ENCODE data around the gene PHLDB1. TPM values are rescaled to one million over a fixed set of nuclear protein-coding genes. Genes with fewer than 3 reads are reported as not detected.

PHLDB1 gene
- total and polyA plus RNA-seq, 2 donors (not counting 3 experiments of a cell fraction or from before 2014, with no cell fraction given), result 99.7 to 183 TPM

- Histone ChIP-seq H3K27ac (ENCODE audit: insufficient read depth, low read depth, low read length) (no peak overlapping the region), H3K9ac (replicated peaks; ENCODE audit: extremely low read depth, insufficient read depth, low read length) (no peak overlapping the region), H3K9me3 (replicated peaks; ENCODE audit: control insufficient read depth, insufficient read depth, low read length) (no peaks in the 10 kb centered on the region), H3K79me2 (ENCODE audit: control insufficient read depth, insufficient read depth, low read length) (peaks cover 46% of the 10 kb centered on the region), H3K36me3 (ENCODE audit: control insufficient read depth in 2 of 2, extremely low read depth in 1 of 2, insufficient read depth in 2 of 2, low read length in 2 of 2) (peaks cover 16 to 51% of the 10 kb centered on the region in 2 experiments), H3K4me1 (ENCODE audit: control insufficient read depth, extremely low read depth, insufficient read depth, low read length) (no peaks in the 10 kb centered on the region), H3K4me2 (ENCODE audit: insufficient read depth, low read length) (no peak overlapping the region), H4K20me1 (replicated peaks; ENCODE audit: control insufficient read depth, extremely low read depth, insufficient read depth, low read length) (no peaks in the 10 kb centered on the region), H3K27me3 (ENCODE audit: control insufficient read depth in 2 of 2, insufficient read depth in 2 of 2, low read length in 2 of 2) (no peaks in the 10 kb centered on the region), H3K4me3 (replicated peaks in 1 of 3; ENCODE audit: insufficient read depth in 1 of 3, low read depth in 1 of 3, low read length in 3 of 3) (no peak overlapping the region), H3K9me1 (replicated peaks; ENCODE audit: control insufficient read depth, extremely low read depth, insufficient read depth, low read length) (no peaks in the 10 kb centered on the region), H2AFZ (ENCODE audit: low read depth, low read length) (no peak overlapping the region)
- intact Hi-C loops (cut with micrococcal nuclease), result no loop called here
- FAIRE-seq (no peak), DNase-seq (ENCODE audit: low read depth, low spot score) (no peak)
- no TSS peak for BruUV-seq (replicated peaks)
- ChIA-PET POLR2A (no interaction called here), CTCF (interaction anchor here (1.4 to 2.6 kb wide), 2 partner anchors 10 to 22 kb away, joined by 3 to 6 read pairs; partner anchors contain the start of gene PHLDB1)
- dilution Hi-C loops (cut with MboI; ENCODE audit: extremely low pct_ligation_motif_present, low sequenced_read_pairs), result no loop called here
- TF ChIP-seq JUN (IDR thresholded peaks at IDR 0.05; ENCODE audit: borderline replicate concordance, insufficient read depth, insufficient read length, low read depth), result no peak
- TF ChIP-seq EZH2 (IDR thresholded peaks at IDR 0.05; ENCODE audit: borderline replicate concordance, low read depth, low read length, severe bottlenecking), result no peak
- no peak for TF ChIP-seq FOS (IDR thresholded peaks at IDR 0.05; ENCODE audit: borderline replicate concordance, insufficient read depth, low read length)
- no peak for TF ChIP-seq GATA2 (IDR thresholded peaks at IDR 0.05; ENCODE audit: insufficient read depth, insufficient read length, low read depth, low read length)
- TF ChIP-seq MAX (IDR thresholded peaks at IDR 0.05; ENCODE audit: insufficient read depth, insufficient read length), result no peak
- peak; percentile 26 for TF ChIP-seq POLR2AphosphoS5 (IDR thresholded peaks at IDR 0.05; ENCODE audit: insufficient read depth, low read depth, low read length)
These were observed 21.6 kb downstream of the PHLDB1 start for GRCh38 chr11:118628861-118629549.
